Measurements from ENCODE around the gene COL18A1.

DNA sequence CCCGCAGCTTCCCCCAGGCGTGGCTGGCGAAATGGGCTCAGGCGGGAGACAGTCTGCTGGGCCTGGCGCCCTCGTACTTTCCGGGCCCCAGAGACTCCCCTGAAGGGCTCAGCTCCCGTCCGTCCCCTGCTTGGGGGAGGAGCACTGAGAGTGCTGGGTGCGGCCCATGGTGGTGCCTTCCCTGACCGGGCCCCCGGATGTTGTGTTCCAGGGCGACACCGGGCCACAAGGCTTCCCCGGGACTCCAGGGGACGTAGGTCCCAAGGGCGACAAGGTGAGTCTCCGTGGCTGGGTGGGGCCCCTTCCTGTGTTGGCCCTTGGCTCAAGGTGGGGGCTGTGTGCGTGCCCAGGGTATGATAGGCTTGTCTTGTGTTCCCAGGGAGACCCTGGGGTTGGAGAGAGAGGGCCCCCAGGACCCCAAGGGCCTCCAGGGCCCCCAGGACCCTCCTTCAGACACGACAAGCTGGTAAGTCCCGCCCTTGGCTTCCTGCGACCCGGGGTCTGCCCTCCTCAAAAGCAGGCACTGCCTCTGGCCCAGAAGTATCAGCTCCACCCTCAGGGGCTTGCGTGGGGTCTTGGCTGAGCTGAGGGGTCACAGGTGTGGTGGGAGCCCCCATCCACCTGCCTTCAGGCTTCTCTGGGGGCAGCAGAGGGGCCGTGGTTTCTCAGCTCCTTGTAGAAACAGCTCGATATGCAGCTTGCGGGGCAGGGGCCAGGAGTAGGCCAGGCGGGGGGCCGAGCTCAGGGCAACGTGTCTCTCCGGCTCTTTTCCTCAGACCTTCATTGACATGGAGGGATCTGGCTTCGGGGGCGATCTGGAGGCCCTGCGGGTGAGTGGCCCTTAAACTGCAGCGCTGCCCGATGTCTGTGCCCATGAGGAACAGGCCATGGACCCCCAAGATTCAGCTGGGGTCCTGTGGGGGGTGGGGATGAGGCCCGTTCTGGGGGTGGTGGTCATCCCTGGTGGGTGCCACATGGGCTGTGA lies 75.0 kb downstream of the COL18A1 start:
- TF ChIP-seq EZH2 (IDR thresholded peaks at IDR 0.05): no peak
- TF ChIP-seq, protein P1, sequence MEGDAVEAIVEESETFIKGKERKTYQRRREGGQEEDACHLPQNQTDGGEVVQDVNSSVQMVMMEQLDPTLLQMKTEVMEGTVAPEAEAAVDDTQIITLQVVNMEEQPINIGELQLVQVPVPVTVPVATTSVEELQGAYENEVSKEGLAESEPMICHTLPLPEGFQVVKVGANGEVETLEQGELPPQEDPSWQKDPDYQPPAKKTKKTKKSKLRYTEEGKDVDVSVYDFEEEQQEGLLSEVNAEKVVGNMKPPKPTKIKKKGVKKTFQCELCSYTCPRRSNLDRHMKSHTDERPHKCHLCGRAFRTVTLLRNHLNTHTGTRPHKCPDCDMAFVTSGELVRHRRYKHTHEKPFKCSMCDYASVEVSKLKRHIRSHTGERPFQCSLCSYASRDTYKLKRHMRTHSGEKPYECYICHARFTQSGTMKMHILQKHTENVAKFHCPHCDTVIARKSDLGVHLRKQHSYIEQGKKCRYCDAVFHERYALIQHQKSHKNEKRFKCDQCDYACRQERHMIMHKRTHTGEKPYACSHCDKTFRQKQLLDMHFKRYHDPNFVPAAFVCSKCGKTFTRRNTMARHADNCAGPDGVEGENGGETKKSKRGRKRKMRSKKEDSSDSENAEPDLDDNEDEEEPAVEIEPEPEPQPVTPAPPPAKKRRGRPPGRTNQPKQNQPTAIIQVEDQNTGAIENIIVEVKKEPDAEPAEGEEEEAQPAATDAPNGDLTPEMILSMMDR (IDR thresholded peaks at IDR 0.05): no peak
